ENCODE measurements around the gene AQP10.

The AQP10 gene

DNA sequence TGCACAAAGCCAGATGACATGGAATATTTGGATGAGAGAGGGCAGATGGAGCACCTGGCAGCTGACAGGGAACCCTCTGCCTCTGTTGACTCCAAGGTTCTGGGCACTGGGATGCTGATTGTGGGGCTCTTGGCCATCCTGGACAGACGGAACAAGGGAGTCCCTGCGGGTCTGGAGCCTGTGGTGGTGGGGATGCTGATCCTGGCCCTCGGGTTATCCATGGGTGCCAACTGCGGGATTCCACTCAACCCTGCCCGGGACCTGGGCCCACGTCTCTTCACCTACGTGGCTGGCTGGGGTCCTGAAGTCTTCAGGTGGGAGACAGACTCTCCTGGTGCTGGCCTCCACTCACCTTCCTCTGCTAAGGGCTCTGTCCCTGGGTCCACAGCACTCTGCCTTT lies 2.6 kb downstream of the AQP10 start:
- Histone ChIP-seq H3K27ac (peak overlapping the region in 1 of 11 experiments; percentile 92; a peak in 1 of 22 replicates), H3K9me3 (replicated peaks in 1 of 11) (peaks cover 0 to 2% (median under 1%) of the 10 kb centered on the region in 11 experiments; a peak in 7 of 22 replicates), H3K4me3 (no peak overlapping the region), H3K4me1 (peaks cover 21 to 34% (median 31%) of the 10 kb centered on the region in 10 experiments), H3K36me3 (no peaks in the 10 kb centered on the region), H3K27me3 (no peaks in the 10 kb centered on the region), H3K4me2 (peak overlapping the region in 1 of 11 experiments; percentile 75; a peak in 1 of 22 replicates), H4K20me1 (peaks cover 0 to 13% (median 5%) of the 10 kb centered on the region in 11 experiments; a peak in 8 of 22 replicates), H3K9ac (no peak overlapping the region)
- TF ChIP-seq Cebpa-rat (IDR thresholded peaks at IDR 0.05), result no peak

DNA sequence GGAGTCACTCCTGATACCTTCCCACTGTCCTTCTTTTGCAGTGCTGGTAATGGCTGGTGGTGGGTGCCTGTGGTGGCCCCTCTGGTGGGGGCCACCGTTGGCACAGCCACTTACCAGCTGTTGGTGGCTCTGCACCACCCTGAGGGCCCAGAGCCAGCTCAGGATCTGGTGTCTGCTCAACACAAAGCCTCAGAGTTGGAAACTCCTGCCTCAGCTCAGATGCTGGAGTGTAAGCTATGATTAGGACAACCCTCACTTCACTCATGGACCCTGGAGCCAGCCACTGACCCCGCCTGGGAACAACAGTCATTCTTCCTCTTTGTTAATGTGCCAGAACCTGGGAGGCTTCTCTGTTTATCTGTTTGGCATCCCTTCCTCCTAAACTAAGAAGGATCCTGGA lies 3.3 kb downstream of the AQP10 start:
- Histone ChIP-seq H3K27ac (peak overlapping the region in 5 of 11 experiments; percentile 22 to 97 (median 56); a peak in 5 of 22 replicates), H3K9ac (peak overlapping the region in 8 of 11 experiments; percentile 89 to 99 (median 96); a peak in 13 of 22 replicates), H3K4me3 (peak overlapping the region in 9 of 10 experiments; percentile 64 to 94 (median 82); a peak in 17 of 20 replicates)

GRCh38 chr1:154324669-154325582 lies 4.0 kb downstream of the AQP10 start, which contains the start of gene ATP8B2:
Gene ATP8B2, plus strand, starts transcription at chr1:154325525. Its CDS starts 2,617 bp downstream, at chr1:154328142.
- peaks cover 0 to 7% (median 3%) of the 10 kb centered on the region in 11 experiments; a peak in 11 of 22 replicates for H3K36me3 ChIP-seq
- peaks cover 0 to 26% (median 18%) of the 10 kb centered on the region in 11 experiments; a peak in 17 of 22 replicates for H4K20me1 ChIP-seq
- H3K27me3 ChIP-seq, result no peaks in the 10 kb centered on the region
- peak within 1 kb of the TSS; percentile 98 to 100 (median 100) for H3K4me2 ChIP-seq
- no peak for TF ChIP-seq Cebpa-rat (IDR thresholded peaks at IDR 0.05)
- H3K4me3 ChIP-seq, result peak within 1 kb of the TSS; percentile 64 to 94 (median 81)
- no peaks in the 10 kb centered on the region for H3K9me3 ChIP-seq (replicated peaks in 1 of 11)
- peaks cover 35 to 48% (median 45%) of the 10 kb centered on the region in 10 experiments for H3K4me1 ChIP-seq
- H3K9ac ChIP-seq, result peak within 1 kb of the TSS; percentile 85 to 99 (median 93)
- H3K27ac ChIP-seq, result peak within 1 kb of the TSS; percentile 59 to 98 (median 93); a peak in 21 of 22 replicates

More for the DNA sequence above, 3.3 kb downstream of the AQP10 start:
- no peaks in the 10 kb centered on the region for H3K9me3 ChIP-seq (replicated peaks in 1 of 11)
- H4K20me1 ChIP-seq, result peaks cover 0 to 20% (median 11%) of the 10 kb centered on the region in 11 experiments; a peak in 17 of 22 replicates
- TF ChIP-seq Cebpa-rat (IDR thresholded peaks at IDR 0.05), result no peak
- H3K36me3 ChIP-seq, result 0 out of 22 replicates have a peak, but pooled peaks cover 0 to under 1% (median 0%) of the 10 kb centered on the region in 11 experiments
- H3K4me1 ChIP-seq, result peaks cover 28 to 42% (median 38%) of the 10 kb centered on the region in 10 experiments
- H3K27me3 ChIP-seq, result no peaks in the 10 kb centered on the region
- peak overlapping the region; percentile 63 to 100 (median 87) for H3K4me2 ChIP-seq

DNA sequence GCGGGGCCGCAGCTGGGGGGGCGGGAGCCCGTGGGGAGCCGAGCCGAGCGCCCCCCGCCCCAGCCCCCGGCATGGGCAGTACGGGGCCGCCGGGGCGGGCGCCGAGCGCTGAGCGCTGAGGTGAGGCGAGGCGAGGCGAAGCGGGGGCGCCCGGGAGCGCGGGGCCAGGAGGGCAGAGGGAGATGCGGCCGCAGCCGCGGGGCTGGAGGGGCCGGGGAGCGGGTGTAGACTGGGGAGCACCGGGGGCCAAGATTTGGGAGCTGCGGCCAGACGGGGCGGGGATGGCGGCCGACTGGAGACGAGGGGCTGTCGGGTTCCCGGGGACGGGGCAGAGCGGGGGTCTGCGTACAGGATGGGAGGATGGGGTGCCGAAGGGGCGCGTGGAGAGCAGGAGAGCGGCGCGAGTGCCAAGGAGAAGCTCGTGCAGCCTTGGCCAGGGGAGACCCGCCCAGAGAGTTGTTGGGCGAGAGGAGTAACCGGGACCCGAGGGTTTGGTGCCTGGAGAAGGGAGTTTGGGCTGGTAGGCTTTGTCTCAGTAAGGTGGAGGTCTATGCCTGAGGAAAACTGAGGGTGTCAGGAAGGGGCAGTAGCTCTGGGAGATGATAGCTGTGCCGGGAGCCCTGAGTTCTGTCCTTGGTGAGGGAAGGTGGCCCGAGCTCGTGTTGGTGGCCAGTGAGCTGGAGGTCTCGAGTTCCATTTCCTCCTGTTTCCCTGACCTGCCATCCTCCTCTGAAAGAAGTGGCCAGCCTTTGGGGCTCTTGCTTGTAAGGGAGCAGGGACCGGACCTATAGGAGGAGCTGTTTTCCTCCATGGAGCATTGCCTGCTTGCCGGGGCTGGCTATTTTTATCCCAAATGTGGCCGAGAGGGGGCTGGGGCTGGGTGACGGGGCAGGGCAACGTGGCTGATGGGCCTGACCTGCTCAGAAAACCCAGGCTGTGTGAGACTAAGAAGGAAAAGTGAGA lies 5.0 kb downstream of the AQP10 start:
- Histone ChIP-seq H3K36me3 (peaks cover 0 to 16% (median 12%) of the 10 kb centered on the region in 11 experiments; a peak in 20 of 22 replicates), H3K9ac (peak overlapping the region; percentile 85 to 99 (median 93)), H3K27ac (peak overlapping the region; percentile 59 to 98 (median 93); a peak in 21 of 22 replicates), H3K4me3 (peak overlapping the region; percentile 64 to 94 (median 81)), H3K27me3 (no peaks in the 10 kb centered on the region), H4K20me1 (peaks cover 0 to 35% (median 23%) of the 10 kb centered on the region in 11 experiments; a peak in 17 of 22 replicates), H3K4me2 (peak overlapping the region; percentile 98 to 100 (median 100)), H3K4me1 (peaks cover 44 to 57% (median 54%) of the 10 kb centered on the region in 10 experiments), H3K9me3 (replicated peaks in 1 of 11) (no peaks in the 10 kb centered on the region)
- no peak for TF ChIP-seq Cebpa-rat (IDR thresholded peaks at IDR 0.05)

DNA sequence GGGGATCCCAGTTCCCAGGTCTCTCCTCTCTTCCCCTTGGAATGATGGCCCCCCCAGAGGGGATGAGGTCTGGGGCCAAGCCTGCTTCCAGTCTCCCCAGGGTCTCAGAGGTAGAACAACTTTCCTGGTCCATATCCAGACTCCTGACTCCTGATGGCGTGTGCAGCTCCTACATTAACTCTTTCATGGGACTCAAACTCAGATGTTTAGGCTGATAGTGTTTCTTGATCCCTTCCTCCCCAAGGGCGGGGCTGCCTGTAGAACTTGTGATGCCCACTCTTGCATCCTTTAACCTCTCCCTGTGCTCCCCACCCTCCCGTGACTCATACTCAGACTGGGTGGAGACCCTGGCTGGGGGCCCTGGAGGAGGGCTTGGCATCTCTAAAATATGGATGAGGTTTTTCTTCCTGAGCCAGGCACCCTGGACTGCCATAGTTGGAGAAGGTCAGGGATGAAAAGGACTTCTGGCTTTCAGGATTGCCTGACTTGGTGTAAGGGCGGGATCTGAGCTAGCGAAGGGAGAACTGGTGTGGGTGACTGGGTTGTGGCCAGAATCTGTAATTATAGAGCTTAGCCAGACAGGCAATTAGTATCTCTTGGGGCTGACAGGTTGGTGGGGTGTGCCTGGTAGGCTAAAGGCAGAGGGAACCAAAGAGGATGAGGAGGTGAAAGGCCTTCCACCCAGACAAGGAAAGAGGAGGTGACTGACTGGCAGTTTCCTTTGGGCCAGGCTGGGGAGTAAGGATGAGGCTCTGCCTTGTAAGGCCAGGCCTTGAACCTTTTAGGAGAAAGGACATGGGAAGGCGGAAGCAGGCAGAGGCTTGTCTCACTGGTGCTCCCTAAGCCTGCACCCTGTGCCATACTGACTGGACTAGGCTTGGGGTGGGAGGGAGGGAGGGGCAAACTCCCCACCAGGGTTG lies 5.9 kb downstream of the AQP10 start:
- peaks cover 45 to 62% (median 56%) of the 10 kb centered on the region in 10 experiments for H3K4me1 ChIP-seq
- H3K4me3 ChIP-seq, result peak overlapping the region; percentile 64 to 94 (median 81)
- H3K27me3 ChIP-seq, result no peaks in the 10 kb centered on the region
- TF ChIP-seq Cebpa-rat (IDR thresholded peaks at IDR 0.05), result no peak
- H3K27ac ChIP-seq, result peak overlapping the region; percentile 30 to 98 (median 93); a peak in 21 of 22 replicates
- peak overlapping the region; percentile 98 to 100 (median 100) for H3K4me2 ChIP-seq
- H3K9me3 ChIP-seq (replicated peaks in 1 of 11), result no peaks in the 10 kb centered on the region
- peaks cover 0 to 39% (median 24%) of the 10 kb centered on the region in 11 experiments; a peak in 17 of 22 replicates for H4K20me1 ChIP-seq
- H3K36me3 ChIP-seq, result peaks cover 7 to 26% (median 22%) of the 10 kb centered on the region in 11 experiments
- peak overlapping the region; percentile 35 to 99 (median 93); a peak in 21 of 22 replicates for H3K9ac ChIP-seq

GRCh38 chr1:154327466-154328317 lies 6.8 kb downstream of the AQP10 start:
- Histone ChIP-seq H3K4me1 (peaks cover 53 to 71% (median 59%) of the 10 kb centered on the region in 10 experiments), H3K27me3 (no peaks in the 10 kb centered on the region), H3K27ac (peak overlapping the region in 9 of 11 experiments; percentile 85 to 98 (median 94); a peak in 19 of 22 replicates), H3K9me3 (replicated peaks in 1 of 11) (no peaks in the 10 kb centered on the region), H3K4me3 (peak overlapping the region; percentile 55 to 94 (median 81)), H3K9ac (peak overlapping the region; percentile 64 to 99 (median 93); a peak in 21 of 22 replicates), H3K4me2 (peak overlapping the region; percentile 98 to 100 (median 100)), H3K36me3 (peaks cover 16 to 35% (median 30%) of the 10 kb centered on the region in 11 experiments), H4K20me1 (peaks cover 0 to 40% (median 24%) of the 10 kb centered on the region in 11 experiments; a peak in 17 of 22 replicates)
- no peak for TF ChIP-seq Cebpa-rat (IDR thresholded peaks at IDR 0.05)

Data from BLaER1 treated with 17β-estradiol and CSF1 and Interleukin-3, amounts not matched to agents 10 nM and 100 nM (cell line).